GM19025 (cell line): ENCODE data around the gene GALR3.

Experiments used
- ATAC-seq: cut with Tn5 transposase; IDR thresholded peaks from one replicate; pipeline ENCODE4 v1.9.1; 2021; ENCODE audit warnings: mild to moderate bottlenecking, low read depth, moderate library complexity; ENCODE audit not compliant: unreplicated experiment

The GALR3 gene

GRCh38 chr22:37818409-37819104 is 4.6 kb upstream of the GALR3 start:
- no peak for ATAC-seq

GRCh38 chr22:37819105-37819433 is 4.1 kb upstream of the GALR3 start:
- ATAC-seq: no peak

GRCh38 chr22:37820350-37820749 is 2.8 kb upstream of the GALR3 start:
- ATAC-seq: no peak

- ATAC-seq: no peak
These were observed 926 bp upstream of the GALR3 start for GRCh38 chr22:37822079-37822833.

GRCh38 chr22:37824674-37825641 is 1.8 kb downstream of the GALR3 start:
- ATAC-seq: no peak

GRCh38 chr22:37827056-37827455 is 3.9 kb downstream of the GALR3 start:
- no peak for ATAC-seq

GRCh38 chr22:37830093-37830842 is 7.1 kb downstream of the GALR3 start:
- no peak for ATAC-seq

- ATAC-seq: no peak
These were observed 8.3 kb downstream of the GALR3 start for GRCh38 chr22:37831472-37831871.

- ATAC-seq: no peak
These were observed 9.1 kb downstream of the GALR3 start for GRCh38 chr22:37832022-37832857.

GRCh38 chr22:37842015-37842793 is 19.0 kb downstream of the GALR3 start:
- no peak for ATAC-seq

- ATAC-seq: peak; percentile 44
These were observed 20.5 kb downstream of the GALR3 start for GRCh38 chr22:37843741-37844089.

GRCh38 chr22:37844904-37845329 is 21.7 kb downstream of the GALR3 start:
- ATAC-seq: no peak

- no peak for ATAC-seq
These were observed 23.3 kb downstream of the GALR3 start for GRCh38 chr22:37846433-37846832.

- no peak for ATAC-seq
These were observed 25.5 kb downstream of the GALR3 start for GRCh38 chr22:37848587-37849088.

- peak; percentile 67 for ATAC-seq
These were observed 26.0 kb downstream of the GALR3 start, which contains the start of gene EIF3L for GRCh38 chr22:37849089-37849751. TSS of gene EIF3L (plus strand) at chr22:37849419. CDS start at chr22:37849450, 31 bp downstream.

- ATAC-seq: no peak
These were observed 27.6 kb downstream of the GALR3 start for GRCh38 chr22:37850801-37851200.

- no peak for ATAC-seq
These were observed 29.2 kb downstream of the GALR3 start for GRCh38 chr22:37852418-37852817.

- no peak for ATAC-seq
These were observed 31.8 kb downstream of the GALR3 start for GRCh38 chr22:37854946-37855345.
